SK-N-SH (cell line): ENCODE measurements around the gene PTS. TPM values are rescaled to one million over a fixed set of nuclear protein-coding genes. Genes with fewer than 3 reads are reported as not detected.

Experiments used
- CTCF ChIA-PET: fragments of 300-600, 350-600 bp; formaldehyde crosslinking; extraction: SDS; loops from one replicate; lab custom pipeline; 2021; lab: Yijun Ruan, JAX
- POLR2A ChIA-PET: fragments of 350-600 bp; sonication (Branson Sonifier 250); formaldehyde crosslinking; extraction: SDS; loops from one replicate; lab custom pipeline; 2020; ENCODE audit warnings: antibody characterized with exemption, inconsistent platforms; lab: Yijun Ruan, JAX
- DNase-seq: peaks from one replicate; pipeline ENCODE4 v3.0.0; 2012
- H2AFZ ChIP-seq: fragments of 200-600 bp; sonication (generic); 2 replicates; pipeline ENCODE4 v1.8.1; 2016; ENCODE audit warnings: antibody characterized with exemption, mild to moderate bottlenecking, low read depth
- H3F3A ChIP-seq: fragments of 200-600 bp; sonication (generic); replicated peaks from 2 replicates; pipeline ENCODE3; 2016; ENCODE audit warnings: antibody characterized with exemption, mild to moderate bottlenecking; ENCODE audit not compliant: insufficient read depth
- H3K27ac ChIP-seq, 2 experiments: fragments of 200-500 bp in 1 of 2; fragments of 200-600 bp in 1 of 2; sonication (Bioruptor generic) in 1 of 2; sonication (generic), shearing (Covaris generic) in 1 of 2; 2 replicates each; pipeline versions ENCODE4 v1.5.1 to v1.6.1; 2014 to 2016; ENCODE audit warnings: low read depth in 2 of 2, inconsistent platforms in 1 of 2, low read length in 1 of 2, mild to moderate bottlenecking in 1 of 2, mixed read lengths in 1 of 2
- H3K27me3 ChIP-seq: fragments of 200-600 bp; sonication (generic), shearing (Covaris generic); 2 replicates; pipeline ENCODE4 v1.6.1; 2016; ENCODE audit warnings: mixed run types; ENCODE audit not compliant: insufficient read depth
- H3K36me3 ChIP-seq, 2 experiments: fragments of 200-500 bp in 1 of 2; fragments of 200-600 bp in 1 of 2; sonication (Bioruptor generic) in 1 of 2; sonication (generic) in 1 of 2; replicated peaks in 1 of 2; 2 replicates each; pipeline versions ENCODE3 to v1.5.1; 2014 to 2016; ENCODE audit warnings: low read length in 1 of 2, mild to moderate bottlenecking in 1 of 2; ENCODE audit not compliant: insufficient read depth in 2 of 2, control insufficient read depth in 1 of 2
- H3K4me1 ChIP-seq, 2 experiments: fragments of 200-500 bp in 1 of 2; fragments of 200-600 bp in 1 of 2; sonication (Bioruptor generic) in 1 of 2; sonication (generic), shearing (Covaris generic) in 1 of 2; 2 replicates each; pipeline versions ENCODE4 v1.5.1 to v1.6.1; 2014 to 2016; ENCODE audit warnings: low read depth in 1 of 2, low read length in 1 of 2, mixed run types in 1 of 2; ENCODE audit not compliant: insufficient read depth in 2 of 2, control insufficient read depth in 1 of 2
- H3K4me2 ChIP-seq: fragments of 200-600 bp; sonication (generic), shearing (Covaris generic); 2 replicates; pipeline ENCODE4 v1.6.1; 2017; ENCODE audit warnings: mixed run types
- H3K4me3 ChIP-seq, 2 experiments: fragments of 200-500 bp in 1 of 2; fragments of 200-600 bp in 1 of 2; sonication (Bioruptor generic) in 1 of 2; sonication (generic), shearing (Covaris generic) in 1 of 2; 2 replicates each; pipeline versions ENCODE4 v1.5.1 to v1.8.1; 2014 to 2016; ENCODE audit warnings: low read depth in 2 of 2, inconsistent platforms in 1 of 2, low read length in 1 of 2, mild to moderate bottlenecking in 1 of 2, mixed read lengths in 1 of 2, moderate library complexity in 1 of 2
- H3K79me2 ChIP-seq: fragments of 200-600 bp; sonication (generic); 2 replicates; pipeline ENCODE4 v1.8.1; 2017; ENCODE audit warnings: mild to moderate bottlenecking; ENCODE audit not compliant: insufficient read depth
- H3K9ac ChIP-seq: fragments of 200-600 bp; sonication (generic); 2 replicates; pipeline ENCODE4 v1.6.1; 2017; ENCODE audit warnings: mixed run types
- H3K9me2 ChIP-seq: fragments of 200-600 bp; sonication (generic); 2 replicates; pipeline ENCODE4 v1.6.1; 2017; ENCODE audit warnings: mixed run types
- H3K9me3 ChIP-seq: fragments of 200-600 bp; sonication (generic); 2 replicates; pipeline ENCODE4 v1.6.1; 2017; ENCODE audit warnings: mixed run types, mild to moderate bottlenecking, moderate library complexity
- H4K20me1 ChIP-seq: fragments of 200-600 bp; sonication (generic); 2 replicates; pipeline ENCODE4 v1.6.1; 2017; ENCODE audit warnings: mild to moderate bottlenecking, mixed run types; ENCODE audit not compliant: insufficient read depth
- CHD2 ChIP-seq: fragments of 150-350 bp; IDR thresholded peaks from 2 replicates; pipeline ENCODE4 v1.6.1; 2018; ENCODE audit warnings: low read length; ENCODE audit not compliant: partially characterized antibody
- ELF1 ChIP-seq: IDR thresholded peaks from 2 replicates; pipeline ENCODE4 v1.4.0; 2012
- EZH2phosphoT487 ChIP-seq: fragments of 200-600 bp; sonication (generic); IDR thresholded peaks from 2 replicates; pipeline ENCODE4 v1.6.1; 2017; ENCODE audit warnings: low read depth, mixed run types, mild to moderate bottlenecking, antibody characterized with exemption, moderate library complexity, borderline replicate concordance
- FOXJ3 ChIP-seq: sonication (generic); formaldehyde crosslinking; IDR thresholded peaks from 2 replicates; pipeline ENCODE4 v1.5.1; 2020; ENCODE audit warnings: mild to moderate bottlenecking, missing genetic modification reagents
- FOXM1 ChIP-seq: IDR thresholded peaks from 2 replicates; pipeline ENCODE4 v1.4.0; 2012; ENCODE audit warnings: low read depth, mild to moderate bottlenecking
- GATA2 ChIP-seq: sonication (generic); formaldehyde crosslinking; IDR thresholded peaks from 2 replicates; pipeline ENCODE4 v1.5.0; 2020; ENCODE audit warnings: mild to moderate bottlenecking, missing genetic modification reagents
- MEF2A ChIP-seq: IDR thresholded peaks from 2 replicates; pipeline ENCODE4 v1.4.0; 2012; ENCODE audit warnings: low read depth, borderline replicate concordance
- NRF1 ChIP-seq: IDR thresholded peaks from 2 replicates; pipeline ENCODE4 v1.6.1; 2012; ENCODE audit warnings: low read depth, mild to moderate bottlenecking, low read length
- RFX5 ChIP-seq: IDR thresholded peaks from 2 replicates; pipeline ENCODE4 v1.6.1; 2012; ENCODE audit warnings: mild to moderate bottlenecking, improper control_type of control experiment, low read length
- RXRA ChIP-seq: IDR thresholded peaks from 2 replicates; pipeline ENCODE4 v1.4.0; 2012; ENCODE audit warnings: low read depth, mild to moderate bottlenecking, borderline replicate concordance
- SMC3 ChIP-seq: IDR thresholded peaks from 2 replicates; pipeline ENCODE4 v1.6.1; 2012; ENCODE audit warnings: low read depth, low read length, improper control_type of control experiment
- TAF1 ChIP-seq: IDR thresholded peaks from 2 replicates; pipeline ENCODE4 v1.6.1; 2012; ENCODE audit warnings: low read depth, mild to moderate bottlenecking, low read length, moderate library complexity, borderline replicate concordance
- TCF12 ChIP-seq: IDR thresholded peaks from 2 replicates; pipeline ENCODE4 v1.4.0; 2012
- WGBS: methylation state at CpG from one replicate; pipeline ENCODE4 v1.1.6; 2017; ENCODE audit warnings: low lambda C conversion rate; 5-methylcytosine and 5-hydroxymethylcytosine counted together
- polyA plus RNA-seq, 3 experiments: library from polyadenylated mRNA; depleted of rRNA; stranded (reverse); fragments of >200 nt; gene quantifications; 2 replicates each; pipeline ENCODE4 v1.2.3, GENCODE V29; 2012
- TF ChIP-seq, protein P1 (sequence below): IDR thresholded peaks from 2 replicates; pipeline ENCODE4 v1.4.0; 2012; ENCODE audit warnings: low read depth, borderline replicate concordance
- TF ChIP-seq, protein P2 (sequence below): fragments of 150-350 bp; IDR thresholded peaks from 2 replicates; pipeline ENCODE4 v1.6.1; 2017; ENCODE audit warnings: antibody characterized with exemption, low read length, low read depth, borderline replicate concordance
- TF ChIP-seq, protein P3 (sequence below): IDR thresholded peaks from 2 replicates; pipeline ENCODE4; 2012
- TF ChIP-seq, protein P4 (sequence below): IDR thresholded peaks from 2 replicates; pipeline ENCODE4 v1.4.0; 2012; ENCODE audit warnings: low read depth
- TF ChIP-seq, protein P5 (sequence below): fragments of 200-600 bp; sonication (generic); IDR thresholded peaks from 2 replicates; pipeline ENCODE4 v1.6.1; 2017; ENCODE audit warnings: antibody characterized with exemption, mild to moderate bottlenecking, moderate library complexity
- TF ChIP-seq, protein P6 (sequence below): IDR thresholded peaks from 2 replicates; pipeline ENCODE4 v1.6.1; 2012; ENCODE audit warnings: mild to moderate bottlenecking, low read depth, low read length, moderate library complexity

PTS gene
- polyA plus RNA-seq, 1 of the 3 experiments (the other 2 are of a cell fraction): 54.0 TPM

DNA sequence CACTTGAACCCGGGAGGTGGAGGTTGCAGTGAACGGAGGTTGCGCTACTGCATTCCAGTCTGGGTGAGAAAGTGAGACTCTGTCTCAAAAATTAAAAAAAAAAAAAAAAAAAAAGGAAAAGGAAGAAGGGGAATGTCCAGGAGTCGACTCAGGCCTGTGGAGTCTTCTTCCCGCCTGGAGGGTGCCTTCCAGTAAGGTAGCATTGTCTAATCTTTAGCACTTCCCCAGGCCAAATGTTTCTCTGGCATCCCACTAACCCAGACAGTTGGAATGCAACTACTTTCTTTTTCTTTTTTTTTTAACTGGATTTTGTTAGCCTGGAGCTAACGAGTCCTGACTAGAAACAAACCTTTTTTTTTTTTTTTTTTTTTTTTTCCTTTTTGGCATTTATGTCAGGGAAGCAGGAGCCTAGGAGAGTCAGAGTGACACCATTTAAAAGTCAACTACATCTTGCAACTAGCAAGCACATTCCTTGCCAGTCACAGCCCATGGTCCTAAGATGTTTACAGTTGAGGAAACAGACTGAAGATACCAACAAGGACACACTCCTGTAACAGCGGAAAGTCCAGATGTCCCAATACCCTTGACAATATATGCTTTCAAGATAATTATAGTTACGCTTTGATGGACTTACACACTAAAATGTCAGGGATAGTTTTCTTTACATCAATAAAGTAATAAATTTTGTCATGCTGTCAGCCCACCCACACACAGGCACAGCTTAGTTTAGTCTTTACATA is 23.8 kb downstream of the PTS start:
- Histone ChIP-seq H3K9me3 (no peaks in the 10 kb centered on the region), H3K9me2 (no peaks in the 10 kb centered on the region), H4K20me1 (no peaks in the 10 kb centered on the region), H3K36me3 (no peaks in the 10 kb centered on the region), H3K79me2 (no peaks in the 10 kb centered on the region), H2AFZ (no peak overlapping the region), H3K4me2 (no peak overlapping the region), H3K27me3 (no peaks in the 10 kb centered on the region), H3K9ac (no peak overlapping the region), H3K27ac (no peak overlapping the region), H3K4me3 (no peak overlapping the region), H3F3A (peaks cover 12% of the 10 kb centered on the region), H3K4me1 (no peaks in the 10 kb centered on the region)
- DNase-seq: no peak
- CTCF ChIA-PET: no interaction called here
- POLR2A ChIA-PET: no interaction called here
- 77% methylated on average over 8 of the region's 8 CpGs for WGBS
- TF ChIP-seq ELF1 (no peak), EZH2phosphoT487 (no peak), FOXJ3 (no peak), CHD2 (no peak), RFX5 (no peak), NRF1 (no peak), RXRA (no peak), TCF12 (no peak), MEF2A (no peak), SMC3 (no peak), GATA2 (CRISPR knock-in tag) (no peak), FOXM1 (no peak), TAF1 (no peak)
- TF ChIP-seq, protein P1, sequence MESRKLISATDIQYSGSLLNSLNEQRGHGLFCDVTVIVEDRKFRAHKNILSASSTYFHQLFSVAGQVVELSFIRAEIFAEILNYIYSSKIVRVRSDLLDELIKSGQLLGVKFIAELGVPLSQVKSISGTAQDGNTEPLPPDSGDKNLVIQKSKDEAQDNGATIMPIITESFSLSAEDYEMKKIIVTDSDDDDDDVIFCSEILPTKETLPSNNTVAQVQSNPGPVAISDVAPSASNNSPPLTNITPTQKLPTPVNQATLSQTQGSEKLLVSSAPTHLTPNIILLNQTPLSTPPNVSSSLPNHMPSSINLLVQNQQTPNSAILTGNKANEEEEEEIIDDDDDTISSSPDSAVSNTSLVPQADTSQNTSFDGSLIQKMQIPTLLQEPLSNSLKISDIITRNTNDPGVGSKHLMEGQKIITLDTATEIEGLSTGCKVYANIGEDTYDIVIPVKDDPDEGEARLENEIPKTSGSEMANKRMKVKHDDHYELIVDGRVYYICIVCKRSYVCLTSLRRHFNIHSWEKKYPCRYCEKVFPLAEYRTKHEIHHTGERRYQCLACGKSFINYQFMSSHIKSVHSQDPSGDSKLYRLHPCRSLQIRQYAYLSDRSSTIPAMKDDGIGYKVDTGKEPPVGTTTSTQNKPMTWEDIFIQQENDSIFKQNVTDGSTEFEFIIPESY: no peak
- TF ChIP-seq, protein P2, sequence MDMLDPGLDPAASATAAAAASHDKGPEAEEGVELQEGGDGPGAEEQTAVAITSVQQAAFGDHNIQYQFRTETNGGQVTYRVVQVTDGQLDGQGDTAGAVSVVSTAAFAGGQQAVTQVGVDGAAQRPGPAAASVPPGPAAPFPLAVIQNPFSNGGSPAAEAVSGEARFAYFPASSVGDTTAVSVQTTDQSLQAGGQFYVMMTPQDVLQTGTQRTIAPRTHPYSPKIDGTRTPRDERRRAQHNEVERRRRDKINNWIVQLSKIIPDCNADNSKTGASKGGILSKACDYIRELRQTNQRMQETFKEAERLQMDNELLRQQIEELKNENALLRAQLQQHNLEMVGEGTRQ: no peak
- TF ChIP-seq, protein P3, sequence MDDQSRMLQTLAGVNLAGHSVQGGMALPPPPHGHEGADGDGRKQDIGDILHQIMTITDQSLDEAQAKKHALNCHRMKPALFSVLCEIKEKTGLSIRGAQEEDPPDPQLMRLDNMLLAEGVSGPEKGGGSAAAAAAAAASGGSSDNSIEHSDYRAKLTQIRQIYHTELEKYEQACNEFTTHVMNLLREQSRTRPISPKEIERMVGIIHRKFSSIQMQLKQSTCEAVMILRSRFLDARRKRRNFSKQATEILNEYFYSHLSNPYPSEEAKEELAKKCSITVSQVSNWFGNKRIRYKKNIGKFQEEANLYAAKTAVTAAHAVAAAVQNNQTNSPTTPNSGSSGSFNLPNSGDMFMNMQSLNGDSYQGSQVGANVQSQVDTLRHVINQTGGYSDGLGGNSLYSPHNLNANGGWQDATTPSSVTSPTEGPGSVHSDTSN: no peak
- TF ChIP-seq, protein P4, sequence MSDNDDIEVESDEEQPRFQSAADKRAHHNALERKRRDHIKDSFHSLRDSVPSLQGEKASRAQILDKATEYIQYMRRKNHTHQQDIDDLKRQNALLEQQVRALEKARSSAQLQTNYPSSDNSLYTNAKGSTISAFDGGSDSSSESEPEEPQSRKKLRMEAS: no peak
- TF ChIP-seq, protein P5, sequence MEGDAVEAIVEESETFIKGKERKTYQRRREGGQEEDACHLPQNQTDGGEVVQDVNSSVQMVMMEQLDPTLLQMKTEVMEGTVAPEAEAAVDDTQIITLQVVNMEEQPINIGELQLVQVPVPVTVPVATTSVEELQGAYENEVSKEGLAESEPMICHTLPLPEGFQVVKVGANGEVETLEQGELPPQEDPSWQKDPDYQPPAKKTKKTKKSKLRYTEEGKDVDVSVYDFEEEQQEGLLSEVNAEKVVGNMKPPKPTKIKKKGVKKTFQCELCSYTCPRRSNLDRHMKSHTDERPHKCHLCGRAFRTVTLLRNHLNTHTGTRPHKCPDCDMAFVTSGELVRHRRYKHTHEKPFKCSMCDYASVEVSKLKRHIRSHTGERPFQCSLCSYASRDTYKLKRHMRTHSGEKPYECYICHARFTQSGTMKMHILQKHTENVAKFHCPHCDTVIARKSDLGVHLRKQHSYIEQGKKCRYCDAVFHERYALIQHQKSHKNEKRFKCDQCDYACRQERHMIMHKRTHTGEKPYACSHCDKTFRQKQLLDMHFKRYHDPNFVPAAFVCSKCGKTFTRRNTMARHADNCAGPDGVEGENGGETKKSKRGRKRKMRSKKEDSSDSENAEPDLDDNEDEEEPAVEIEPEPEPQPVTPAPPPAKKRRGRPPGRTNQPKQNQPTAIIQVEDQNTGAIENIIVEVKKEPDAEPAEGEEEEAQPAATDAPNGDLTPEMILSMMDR: no peak
- TF ChIP-seq, protein P6, sequence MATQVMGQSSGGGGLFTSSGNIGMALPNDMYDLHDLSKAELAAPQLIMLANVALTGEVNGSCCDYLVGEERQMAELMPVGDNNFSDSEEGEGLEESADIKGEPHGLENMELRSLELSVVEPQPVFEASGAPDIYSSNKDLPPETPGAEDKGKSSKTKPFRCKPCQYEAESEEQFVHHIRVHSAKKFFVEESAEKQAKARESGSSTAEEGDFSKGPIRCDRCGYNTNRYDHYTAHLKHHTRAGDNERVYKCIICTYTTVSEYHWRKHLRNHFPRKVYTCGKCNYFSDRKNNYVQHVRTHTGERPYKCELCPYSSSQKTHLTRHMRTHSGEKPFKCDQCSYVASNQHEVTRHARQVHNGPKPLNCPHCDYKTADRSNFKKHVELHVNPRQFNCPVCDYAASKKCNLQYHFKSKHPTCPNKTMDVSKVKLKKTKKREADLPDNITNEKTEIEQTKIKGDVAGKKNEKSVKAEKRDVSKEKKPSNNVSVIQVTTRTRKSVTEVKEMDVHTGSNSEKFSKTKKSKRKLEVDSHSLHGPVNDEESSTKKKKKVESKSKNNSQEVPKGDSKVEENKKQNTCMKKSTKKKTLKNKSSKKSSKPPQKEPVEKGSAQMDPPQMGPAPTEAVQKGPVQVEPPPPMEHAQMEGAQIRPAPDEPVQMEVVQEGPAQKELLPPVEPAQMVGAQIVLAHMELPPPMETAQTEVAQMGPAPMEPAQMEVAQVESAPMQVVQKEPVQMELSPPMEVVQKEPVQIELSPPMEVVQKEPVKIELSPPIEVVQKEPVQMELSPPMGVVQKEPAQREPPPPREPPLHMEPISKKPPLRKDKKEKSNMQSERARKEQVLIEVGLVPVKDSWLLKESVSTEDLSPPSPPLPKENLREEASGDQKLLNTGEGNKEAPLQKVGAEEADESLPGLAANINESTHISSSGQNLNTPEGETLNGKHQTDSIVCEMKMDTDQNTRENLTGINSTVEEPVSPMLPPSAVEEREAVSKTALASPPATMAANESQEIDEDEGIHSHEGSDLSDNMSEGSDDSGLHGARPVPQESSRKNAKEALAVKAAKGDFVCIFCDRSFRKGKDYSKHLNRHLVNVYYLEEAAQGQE: no peak
